HG03565 (cell line): ENCODE measurements around the gene AQP5.

Source experiments
- ATAC-seq: cut with Tn5 transposase; IDR thresholded peaks from one replicate; pipeline ENCODE4 v1.9.1; 2021; ENCODE audit warnings: mild to moderate bottlenecking, moderate library complexity; ENCODE audit not compliant: unreplicated experiment

AQP5 gene

DNA sequence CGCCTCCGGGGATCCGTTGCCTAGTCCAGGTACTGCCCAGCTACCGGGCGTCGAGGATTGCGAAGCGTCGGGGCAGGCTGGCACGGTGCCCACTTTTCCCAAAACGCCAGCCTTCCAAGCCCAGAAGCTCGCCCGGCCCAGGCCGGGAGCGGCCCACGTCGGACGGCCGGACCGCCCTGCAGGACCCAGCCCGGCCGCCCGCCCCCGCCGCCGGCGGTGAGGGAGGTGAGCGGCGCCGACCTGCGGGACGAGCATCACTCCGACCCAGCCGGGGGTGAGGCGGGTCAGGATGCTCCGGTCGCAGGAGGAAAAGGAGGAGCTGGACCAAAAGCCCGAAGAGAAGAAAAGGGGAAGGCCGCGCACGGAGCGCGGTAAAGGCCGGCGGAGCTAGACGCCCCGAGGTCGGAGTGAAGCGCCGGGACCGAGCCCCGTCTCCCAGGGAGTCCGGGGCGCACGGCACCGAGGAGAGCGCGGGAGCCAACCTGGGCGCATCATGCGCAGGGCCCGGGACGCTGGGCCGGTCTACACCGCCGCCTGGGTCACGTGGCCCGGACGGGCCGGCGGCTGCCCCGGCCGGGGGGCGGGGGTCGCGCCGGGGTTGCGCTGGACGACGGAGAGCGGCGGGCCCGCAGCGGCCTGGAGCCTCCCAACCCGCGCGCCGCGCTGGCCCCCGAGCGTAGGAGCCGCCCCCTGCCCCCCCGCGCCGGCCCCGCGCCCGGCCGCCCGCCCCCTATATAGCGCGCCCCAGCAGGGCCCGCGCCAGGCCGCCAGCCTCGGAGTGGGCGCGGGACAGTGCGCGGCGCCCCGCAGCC, at the start of gene AQP5:
TSS of gene AQP5 (plus strand) at position 762 of the 812 bp plus-strand sequence. CDS start 146 bp downstream, outside the sequence.
- no peak for ATAC-seq

DNA sequence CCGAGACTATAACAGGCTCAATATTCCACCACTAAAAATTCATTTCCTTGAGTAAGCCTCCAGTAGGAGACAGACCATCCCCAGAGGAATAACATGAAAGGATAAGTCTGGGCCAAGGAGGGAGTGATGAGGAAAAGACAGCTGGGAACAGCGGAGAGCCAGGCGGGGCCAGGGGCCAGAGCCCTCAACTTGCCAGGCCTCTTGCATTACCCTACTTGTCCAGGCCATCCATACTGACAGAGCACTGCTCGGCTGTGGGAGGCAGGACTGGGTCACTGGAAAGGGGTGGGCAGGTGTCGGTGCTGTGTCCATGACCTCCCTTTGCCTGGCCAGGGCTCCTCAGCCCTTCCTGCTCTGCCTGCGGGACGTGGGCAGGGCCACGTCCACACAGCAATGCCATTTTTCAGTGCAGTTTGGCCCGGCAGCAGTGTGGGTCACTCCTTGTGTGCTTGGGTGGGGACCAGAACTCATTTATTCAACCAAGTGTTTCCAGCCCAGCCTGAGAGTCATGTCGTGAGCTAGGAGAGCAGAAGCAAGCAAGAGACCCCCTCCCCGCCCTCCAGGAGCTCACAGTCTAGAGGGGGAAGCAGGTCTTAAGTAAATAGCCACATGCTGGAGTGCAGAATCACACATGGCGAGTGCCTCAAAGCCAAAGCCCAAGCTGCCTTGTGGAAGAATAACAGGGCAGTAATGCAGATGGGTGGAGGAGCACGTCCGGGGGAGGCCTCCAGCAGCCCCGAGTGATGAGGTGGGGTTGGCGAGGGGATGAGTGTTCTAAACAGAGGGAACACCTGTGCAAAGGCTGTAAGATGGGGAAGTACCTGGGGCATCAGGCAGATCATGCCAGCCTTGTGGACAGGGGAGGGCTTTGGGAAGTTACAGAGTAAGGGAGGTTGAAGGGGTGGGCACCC, 49.1 kb upstream of the AQP5 start:
- ATAC-seq = no peak

DNA sequence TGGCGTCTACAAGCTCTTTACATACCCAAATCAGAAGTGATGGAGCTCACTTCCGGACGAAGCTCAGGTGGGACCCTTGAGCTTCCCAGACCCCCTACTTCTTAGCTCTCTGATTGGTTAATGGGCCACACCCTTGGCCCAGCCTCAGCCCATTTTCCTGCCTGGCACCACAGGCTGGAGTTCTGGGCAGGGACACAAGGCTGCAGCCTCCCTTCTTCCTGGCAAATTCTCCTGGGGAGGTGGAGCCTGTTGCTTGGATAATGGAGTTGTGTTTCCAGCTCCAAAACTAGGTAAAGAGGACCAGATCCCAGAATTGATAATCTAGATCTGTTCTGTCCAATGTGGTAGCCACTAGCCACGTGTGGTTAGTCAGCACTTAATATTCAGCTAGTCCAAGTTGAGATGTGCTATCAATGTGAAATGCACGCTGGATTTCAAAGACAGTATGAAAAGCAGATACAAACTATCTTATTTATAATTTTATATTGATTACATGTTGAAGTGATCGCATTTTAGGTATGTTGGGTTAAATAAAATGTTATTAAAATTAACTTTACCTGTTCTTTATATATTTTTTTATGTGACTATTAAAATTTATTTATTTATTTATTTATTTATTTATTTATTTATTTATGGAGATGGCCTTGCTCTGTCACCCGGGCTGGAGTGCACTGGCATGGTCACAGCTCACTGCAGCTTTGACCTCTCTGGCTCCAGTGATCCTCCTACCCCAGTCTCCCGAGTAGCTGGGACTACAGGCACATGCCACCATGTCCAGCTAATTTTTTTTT, 45.3 kb upstream of the AQP5 start:
- no peak for ATAC-seq

DNA sequence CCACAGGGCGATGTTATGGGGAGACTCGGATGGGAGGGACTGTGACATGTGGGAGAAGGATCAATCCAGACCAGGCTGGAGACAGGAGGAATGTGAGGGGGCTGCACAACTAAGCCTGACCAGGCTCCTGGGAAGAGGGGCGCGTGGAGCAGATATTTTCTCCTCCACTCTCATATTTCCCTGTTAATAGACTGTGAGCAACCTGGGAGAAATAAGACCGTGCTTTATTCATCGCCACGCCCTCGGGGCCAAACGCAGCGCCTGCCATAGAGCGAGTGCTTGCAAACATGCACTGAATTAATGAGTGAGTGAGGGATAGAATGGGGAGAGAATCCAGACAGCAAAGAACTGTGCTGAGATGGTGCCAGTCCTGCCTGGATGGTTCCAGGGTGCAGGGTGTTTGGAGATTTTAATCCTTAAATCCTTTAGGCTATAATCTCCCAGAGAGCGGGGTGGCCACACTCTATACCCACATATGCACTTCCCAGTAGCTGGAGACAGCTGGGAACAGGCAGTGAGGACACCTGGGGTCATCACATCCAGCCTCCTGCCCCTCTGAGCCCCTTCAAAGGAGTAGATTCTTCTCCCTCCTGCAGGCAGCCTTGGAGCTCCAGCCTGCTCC, 44.4 kb upstream of the AQP5 start:
- no peak for ATAC-seq

DNA sequence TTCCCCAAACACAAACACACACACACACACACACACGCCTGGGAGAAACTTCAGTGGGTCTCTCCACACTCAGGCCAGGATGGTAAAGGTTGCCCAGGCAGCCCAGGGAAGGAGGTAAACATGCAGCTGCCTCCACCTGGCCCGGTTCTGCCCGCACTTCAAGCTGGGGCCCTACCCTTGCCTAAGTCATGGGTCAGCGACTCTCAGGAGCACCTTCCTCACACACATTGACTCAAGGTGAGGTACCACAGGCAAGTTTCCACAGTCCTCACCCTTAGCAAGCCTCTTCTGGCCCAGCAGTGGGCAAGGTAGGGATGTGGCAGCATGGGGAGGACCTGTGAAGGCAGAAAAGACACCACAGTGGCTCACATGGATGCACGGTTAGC, 43.9 kb upstream of the AQP5 start:
- no peak for ATAC-seq

DNA sequence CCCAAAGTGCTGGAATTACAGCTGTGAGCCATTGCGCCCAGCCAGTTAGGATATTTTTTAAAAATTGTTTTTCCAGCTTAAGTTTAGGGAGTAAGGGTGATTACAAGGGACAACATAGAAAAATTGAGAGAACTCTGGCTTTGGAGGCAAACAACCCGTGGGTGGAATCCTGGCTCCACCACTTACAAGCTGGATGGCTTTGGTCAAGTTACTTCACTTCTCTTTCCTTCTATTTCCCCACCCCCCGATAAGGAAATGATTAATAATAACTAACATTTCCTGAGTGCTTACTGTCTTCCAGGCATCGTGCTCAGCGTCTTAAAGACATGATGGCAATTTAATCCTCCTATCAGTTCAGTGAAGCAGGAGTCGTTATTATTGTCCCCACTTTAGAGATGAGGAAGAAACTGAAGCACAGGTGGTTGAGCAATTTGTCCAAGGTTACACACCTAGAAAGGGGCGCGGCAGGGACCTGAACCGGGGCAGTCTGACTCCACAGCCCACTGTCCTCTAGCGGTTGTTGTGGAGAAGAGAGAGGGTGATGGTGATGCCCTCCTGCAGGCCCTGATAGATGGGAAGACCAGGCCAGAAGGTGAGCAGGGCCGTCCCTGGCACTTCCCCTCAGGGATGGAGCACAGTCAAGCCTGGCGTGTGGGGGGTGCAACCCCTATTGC, 41.3 kb upstream of the AQP5 start:
- no peak for ATAC-seq

DNA sequence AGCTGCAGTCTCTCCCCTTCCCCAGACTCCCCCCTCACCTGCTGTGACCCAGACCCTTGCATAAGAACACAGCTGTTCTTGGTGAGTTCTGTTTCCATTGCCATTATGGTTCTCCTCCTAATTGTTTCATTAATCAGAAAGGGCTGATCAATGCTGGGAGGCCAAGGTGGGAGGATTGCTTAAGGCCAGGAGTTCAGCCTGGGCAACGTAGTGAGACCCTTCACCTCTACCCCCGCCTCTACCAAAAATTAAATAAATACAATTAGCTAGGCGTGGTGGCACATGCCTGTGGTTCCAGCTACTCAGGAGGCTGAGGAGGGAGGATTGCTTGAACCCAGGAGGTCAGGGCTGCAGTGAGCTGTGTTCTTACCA, 40.8 kb upstream of the AQP5 start:
- no peak for ATAC-seq

DNA sequence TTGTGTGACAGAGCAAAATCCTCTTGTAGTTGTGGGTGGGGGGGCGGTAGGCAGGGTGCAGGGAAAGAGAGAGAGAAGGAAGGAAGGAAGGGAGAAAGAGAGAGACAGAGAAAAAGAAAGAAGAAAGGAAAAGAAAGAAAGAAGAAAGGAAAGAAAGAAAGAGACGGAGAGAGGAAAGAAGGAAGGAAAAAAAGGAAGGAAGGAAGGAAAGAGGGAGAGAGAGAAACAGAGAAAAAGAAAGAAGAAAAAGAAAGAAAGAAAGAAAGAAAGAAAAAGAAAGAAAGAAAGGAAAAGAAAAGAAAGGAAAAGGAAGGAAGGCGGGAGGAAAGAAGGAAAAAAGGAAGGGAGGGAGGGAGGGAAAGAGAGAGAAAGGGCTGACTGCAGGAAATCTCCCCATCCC, 40.4 kb upstream of the AQP5 start:
- ATAC-seq = no peak

DNA sequence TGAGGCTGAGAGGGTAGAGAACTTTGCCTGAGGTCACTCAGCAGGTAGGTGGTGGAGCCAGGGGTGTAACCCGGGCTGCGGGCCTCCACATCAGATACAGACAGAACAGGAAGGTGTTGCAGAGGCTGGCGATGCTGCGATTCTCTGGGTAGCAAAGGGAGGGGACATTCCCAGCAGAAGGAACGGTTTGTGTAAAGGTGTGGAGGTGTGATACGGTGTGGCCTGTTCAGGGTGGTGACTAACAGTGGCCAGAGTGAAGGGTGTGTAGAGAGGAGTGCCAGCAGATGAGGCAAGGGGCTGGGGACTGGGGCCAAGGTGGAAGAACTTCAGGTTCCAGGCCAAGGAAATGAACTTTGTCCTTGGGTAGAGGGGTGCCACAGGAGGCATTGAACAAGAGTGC, 39.7 kb upstream of the AQP5 start:
- no peak for ATAC-seq

DNA sequence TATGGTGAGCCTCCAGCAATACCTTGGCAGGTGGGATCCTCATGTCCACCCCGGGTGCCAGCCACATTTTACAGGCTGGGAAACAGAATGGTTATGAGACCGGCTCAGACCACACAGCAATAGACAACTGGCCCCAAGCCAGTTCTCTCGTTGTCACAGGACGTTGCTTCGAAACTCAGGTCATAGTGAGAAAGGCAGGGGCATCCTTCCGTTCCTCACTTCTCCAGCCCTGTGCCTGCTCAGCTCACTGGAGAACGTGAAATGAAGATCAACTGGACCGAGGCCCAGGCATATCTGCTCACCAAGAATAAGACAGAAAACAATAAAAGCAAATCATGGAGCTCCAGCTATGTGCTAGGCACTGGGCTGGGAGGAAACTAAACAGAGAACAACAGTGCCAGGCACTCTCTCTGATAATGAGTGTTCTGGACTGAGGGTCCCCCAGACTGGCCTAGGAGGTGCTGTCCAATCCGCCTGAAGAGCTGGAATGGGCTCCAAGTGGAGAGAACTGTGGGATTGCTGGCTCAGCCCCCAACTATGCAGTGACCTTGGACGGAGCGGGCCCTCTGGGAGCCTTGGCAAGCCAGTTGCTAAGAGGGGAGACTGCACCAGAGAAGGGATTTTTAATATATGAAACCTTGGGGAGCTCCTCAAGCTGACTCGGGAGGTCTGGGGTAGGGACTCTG, 39.2 kb upstream of the AQP5 start:
- no peak for ATAC-seq

DNA sequence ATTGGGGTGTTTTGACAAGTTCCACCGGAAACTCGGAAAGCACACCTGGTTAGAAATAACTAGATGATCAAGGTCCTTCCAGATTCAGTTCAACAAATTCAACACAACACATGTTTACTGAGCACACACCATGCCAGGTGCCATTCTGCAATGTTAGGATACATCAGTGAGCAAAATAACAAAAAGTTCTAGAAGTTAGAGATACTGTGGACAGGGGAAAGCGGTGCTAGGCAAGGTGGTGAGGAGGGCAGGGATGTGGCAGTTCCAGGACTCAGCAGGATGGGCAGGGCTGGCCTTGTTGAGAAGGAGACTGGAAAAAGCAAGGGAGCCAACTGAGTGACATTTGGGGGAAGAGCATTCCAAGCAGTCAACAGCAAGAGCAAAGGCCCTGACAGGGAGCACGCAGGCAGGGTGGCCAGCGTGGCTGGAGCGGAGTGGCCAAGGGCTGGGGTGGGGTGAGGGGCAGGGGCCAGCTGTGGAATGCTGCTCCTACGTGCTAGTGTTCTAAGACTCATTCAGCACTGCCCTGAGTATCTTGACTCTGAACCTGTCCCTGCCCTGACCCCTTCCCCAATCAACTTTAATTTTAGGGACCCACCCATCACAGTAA, 38.5 kb upstream of the AQP5 start:
- ATAC-seq = no peak

DNA sequence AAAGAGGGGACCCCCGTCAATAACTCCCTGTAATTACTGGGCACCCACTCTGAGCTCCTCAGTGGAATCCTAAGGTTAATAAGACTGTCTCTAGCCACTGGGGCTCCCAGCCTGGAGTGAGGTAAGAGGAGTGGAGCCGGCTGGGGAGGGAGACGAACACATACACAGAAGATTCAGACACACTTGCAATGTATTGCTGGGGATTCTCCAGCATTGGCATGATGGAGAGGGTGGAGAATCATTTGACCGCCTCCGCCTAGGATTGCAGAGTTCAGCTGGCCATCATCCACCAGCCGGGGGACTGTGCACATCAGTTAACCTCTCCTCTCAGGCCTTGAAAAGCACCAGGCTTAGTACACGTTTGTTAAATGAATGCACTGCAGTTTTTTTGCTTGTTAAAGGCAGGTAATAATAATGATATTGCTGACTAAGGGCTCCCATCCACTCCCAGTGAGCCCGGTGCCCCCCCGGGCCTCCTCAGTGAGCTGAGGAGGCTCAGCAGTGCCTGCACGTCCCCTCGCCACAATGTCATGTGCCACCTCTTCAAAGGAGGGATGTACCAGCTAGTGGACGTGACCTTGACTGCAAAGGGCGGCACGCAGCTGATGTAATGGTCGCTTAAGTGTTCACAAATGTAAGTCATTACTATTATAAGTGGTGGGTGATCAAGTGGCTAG, 37.7 kb upstream of the AQP5 start:
- no peak for ATAC-seq

DNA sequence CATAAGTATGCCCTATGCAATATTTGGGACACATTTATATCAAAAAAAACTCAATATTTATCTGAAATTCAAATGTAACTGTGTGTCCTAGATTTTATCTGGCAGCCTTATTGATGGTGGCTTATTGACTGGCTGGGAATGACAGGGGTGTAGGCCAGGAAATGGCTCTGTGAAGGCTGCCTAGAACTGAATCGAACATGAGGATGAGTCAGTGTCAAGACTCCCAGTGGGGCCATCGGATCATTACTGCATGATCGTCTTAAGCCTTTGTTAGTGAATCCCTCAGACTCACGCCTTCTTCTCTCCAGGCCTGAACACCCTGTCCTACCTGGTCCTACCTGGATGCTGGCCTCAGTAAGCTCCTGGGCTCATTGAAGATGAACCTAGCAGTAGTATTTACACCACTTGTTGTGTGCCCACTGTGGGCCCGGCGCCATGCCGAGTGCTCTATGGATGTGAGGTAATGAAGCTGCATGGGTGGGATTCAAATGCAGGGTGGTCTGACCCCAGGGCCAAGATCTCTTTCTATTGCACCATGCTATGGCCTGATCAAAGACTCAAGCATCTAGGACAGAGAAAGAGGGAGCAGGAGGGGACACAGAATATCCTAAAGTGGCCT, 36.9 kb upstream of the AQP5 start:
- ATAC-seq = no peak

DNA sequence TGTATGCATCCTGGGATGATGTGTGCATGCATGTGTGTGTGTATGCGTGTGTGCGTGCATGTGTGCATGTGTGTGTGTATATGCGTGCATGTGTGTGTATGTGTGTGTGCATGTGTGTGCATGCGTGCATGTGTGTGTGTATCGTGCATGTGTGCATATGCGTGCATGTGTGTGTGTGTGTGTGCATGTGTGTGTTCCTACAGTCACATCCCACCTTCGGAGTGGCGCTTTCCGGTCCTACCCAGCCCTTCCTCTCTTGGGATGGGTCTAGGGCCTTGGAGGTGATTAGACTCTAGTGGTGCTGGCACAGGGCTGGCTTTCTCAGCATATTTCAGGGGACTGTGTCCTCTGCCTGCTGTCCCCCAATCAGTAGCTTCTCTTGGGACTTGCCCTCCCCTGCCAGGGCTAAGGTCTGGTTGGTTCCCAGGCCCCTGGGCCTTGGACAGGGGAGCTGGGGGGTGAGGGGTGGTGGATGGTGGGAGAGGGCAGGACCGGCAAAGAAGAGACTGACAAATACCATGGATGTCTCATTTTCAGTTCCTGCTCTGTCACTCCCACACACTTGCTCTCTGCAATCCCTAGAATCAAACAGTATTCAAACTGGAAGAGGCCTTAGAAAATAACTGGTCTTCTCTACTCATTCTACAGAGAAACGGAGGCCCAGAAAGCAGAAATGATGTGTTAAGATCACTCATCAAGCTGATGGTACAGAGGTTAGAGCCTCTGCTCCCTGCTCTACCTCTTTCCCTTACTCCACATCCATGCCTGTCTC, 36.1 kb upstream of the AQP5 start:
- no peak for ATAC-seq

DNA sequence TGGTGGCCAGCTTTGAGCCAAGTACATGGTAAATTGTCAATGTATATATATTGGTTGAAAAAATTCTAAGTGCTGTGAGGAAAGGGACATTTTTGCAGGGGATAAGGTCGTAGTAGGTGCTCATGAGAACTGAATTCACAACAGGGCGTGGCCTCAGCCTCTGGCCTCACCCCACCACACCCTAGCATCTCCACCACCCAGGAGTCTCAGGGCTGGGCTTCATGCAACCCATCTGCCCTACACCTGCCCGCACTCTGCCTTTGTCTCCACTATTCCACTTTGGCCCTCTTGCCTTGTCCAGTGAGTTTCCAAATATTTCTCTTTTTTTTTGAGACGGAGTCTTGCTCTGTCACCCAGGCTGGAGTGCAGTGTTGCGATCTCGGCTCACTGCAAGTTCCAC, 33.2 kb upstream of the AQP5 start:
- no peak for ATAC-seq

DNA sequence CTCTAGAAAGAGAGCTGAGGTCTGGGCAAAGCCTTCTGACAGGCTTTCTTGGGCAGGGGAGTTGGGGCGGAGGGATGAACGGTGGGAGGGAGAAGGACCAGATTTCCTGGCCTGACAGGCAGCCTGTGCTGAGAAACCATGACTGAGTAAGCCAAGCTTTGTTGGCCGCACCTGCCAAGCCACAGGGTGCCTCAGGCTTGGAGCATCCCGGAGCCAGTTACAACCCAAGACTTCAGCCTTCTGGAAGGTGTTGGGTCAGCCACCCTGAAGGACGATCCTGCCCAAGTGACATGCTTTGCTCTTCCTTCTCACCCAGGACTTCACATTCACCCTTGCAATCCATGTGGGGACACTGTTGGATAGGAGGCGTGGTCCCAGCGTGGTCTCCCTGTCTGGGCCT, 32.1 kb upstream of the AQP5 start:
- ATAC-seq = no peak

DNA sequence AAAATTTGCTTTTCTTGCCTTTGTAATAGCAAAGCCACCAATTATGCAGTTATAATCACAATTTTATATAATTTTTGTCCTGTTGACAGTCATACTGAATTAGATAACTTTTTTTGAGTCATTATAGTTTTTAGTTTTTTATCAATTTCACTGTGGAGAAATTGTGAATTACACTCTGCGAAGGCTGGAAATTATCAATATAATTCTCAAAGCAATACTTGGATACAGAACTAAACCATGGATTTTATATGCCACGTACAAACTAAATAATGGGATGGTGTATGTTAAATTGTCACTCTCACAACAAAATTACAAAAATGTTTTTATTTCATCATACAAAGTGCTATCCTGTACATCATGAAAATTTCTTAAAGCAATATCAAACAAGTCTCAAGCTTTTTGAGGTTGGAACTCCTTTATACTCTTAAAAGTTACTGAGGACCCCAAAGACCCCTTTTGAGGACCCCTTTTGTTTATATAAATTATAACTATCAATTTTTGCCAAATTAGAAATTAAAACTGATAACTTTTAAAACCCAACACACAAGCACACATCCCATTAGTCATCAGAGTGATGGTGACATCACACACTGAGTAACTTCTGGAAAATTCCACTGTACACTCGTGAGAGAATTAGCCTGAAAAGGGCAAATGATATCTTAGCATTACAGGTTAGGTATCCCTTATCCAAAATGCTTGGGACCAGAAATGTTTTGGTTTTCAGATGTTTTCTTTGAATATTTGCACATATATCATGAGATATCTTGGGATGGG, 31.0 kb upstream of the AQP5 start:
- ATAC-seq = no peak
